ENCODE results near the gene ACHE.
"Not testable (repeated sequence)": the region's sequence is repeated elsewhere in the genome, so short reads cannot be mapped to it uniquely, and the experiment has no call there.

ACHE gene

DNA sequence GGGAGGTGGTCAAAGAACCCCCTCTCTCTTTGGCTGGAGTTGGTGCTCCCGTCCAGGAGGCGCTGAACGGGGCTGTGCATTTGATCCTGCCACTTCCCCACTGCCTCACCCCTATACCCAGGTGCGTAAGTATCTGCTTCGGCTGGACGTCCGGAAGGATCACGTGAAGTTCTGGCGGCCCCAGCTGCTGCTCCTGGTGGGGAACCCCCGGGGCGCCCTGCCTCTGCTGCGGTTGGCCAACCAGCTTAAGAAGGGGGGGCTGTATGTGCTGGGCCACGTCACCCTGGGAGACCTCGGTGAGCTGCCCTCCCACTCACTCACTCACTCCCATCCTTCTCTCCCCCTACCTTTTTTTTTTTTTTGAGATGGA, 34.1 kb downstream of the ACHE start:
- no peak for DNase-seq (ENCODE audit: low read depth)

- no peak for DNase-seq (ENCODE audit: low read depth)
Measured at GRCh38 chr7:100860702-100861615, 34.7 kb downstream of the ACHE start.

- DNase-seq (ENCODE audit: low read depth) = no peak
Measured at GRCh38 chr7:100859856-100860255, 35.8 kb downstream of the ACHE start.

DNA sequence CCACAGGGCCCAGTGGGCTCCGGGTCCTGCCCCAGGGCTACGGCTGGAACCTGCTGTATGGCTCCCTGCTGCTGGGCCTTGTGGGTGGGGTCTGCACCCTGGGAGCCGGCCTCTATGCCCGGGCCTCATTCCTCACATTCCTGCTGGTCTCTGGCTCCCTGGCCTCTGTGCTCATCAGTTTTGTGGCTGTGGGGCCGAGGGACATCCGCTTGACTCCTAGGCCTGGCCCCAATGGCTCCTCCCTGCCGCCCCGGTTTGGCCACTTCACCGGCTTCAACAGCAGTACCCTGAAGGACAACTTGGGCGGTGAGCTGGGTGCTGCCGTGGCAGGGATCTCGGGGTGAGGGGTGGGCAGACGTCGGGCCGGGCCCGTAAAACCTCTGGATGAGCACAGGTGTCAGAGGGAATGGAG, 38.8 kb downstream of the ACHE start:
- DNase-seq (ENCODE audit: low read depth) = no peak

DNA sequence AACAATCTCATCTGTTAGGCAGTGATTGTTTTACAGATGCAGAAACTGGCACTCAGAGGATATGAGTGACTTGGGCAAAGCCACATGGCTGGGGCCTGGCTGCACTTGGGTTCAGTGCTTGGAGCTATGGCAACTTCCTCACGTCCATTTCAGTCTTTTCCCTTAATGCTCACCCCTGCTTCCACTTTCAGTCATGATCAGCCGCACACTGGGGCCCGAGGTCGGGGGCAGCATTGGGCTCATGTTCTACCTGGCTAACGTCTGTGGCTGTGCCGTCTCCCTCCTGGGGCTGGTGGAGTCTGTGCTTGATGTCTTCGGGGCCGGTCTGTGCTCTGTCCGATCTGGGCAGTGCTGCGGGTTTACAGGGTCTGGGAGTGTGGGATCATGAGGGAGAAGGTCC, 40.2 kb downstream of the ACHE start:
- no peak for DNase-seq (ENCODE audit: low read depth)

DNA sequence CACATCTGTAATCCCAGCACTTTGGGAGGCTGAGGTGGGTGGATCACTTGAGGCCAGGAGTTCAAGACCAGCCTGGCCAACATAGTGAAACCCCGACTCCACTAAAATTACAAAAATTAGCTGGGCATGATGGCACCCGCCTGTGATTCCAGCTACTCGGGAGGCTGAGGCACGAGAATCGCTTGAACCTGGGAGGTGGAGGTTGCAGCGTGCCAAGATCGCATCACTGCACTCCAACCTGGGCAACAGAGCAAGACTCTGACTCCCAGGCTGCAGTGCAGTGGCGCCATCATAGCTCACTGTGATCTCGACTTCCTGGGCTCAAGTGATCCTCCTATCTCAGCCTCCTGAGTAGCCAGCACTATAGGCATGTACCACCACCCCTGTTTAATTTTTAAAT, 40.8 kb downstream of the ACHE start:
- not testable (repeated sequence) for DNase-seq (ENCODE audit: low read depth)

- DNase-seq (ENCODE audit: low read depth) = no peak
Measured at GRCh38 chr7:100854146-100854895, 41.4 kb downstream of the ACHE start.

DNA sequence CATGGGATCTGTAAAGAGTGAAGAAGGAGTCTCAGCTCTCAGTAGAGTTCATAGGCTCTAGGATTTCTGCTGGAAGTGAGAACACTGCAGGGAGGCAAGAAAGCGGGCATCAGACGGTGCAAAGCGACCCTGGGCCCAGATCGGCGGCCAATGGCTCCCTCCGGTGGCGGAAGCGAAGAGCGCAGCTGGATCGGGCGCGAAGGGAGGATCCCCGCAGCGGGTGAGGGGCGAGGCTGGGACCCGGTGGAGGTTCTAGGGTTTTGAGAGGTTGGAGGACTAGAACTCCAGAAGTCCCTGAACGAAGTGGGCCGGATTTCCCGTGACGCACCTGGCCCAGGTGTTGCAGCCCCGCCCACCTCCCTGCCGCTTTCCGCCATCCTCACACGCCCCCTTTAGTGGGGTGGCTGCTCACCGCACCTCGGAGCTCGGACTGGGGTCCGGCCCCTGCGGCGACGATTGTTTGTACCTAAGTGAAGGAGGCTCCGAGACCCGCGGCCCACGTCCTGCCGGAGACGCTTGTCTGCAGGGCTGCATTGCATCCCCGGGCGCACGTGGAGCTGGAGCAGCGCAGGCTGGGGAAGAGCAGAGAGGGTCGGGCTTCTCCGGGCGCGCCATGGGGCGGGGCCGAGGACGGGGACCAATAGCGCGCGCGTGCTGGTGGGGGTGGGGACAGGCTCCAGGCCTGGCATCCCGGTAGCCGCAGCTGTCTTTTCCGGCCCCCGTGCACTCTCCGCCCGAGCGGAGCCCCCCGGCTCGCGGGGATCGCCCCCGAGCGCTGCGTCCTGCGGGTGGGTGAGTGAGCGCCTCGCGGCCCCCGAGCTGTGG, 43.4 kb downstream of the ACHE start, which contains the start of gene SLC12A9:
Gene SLC12A9 (plus strand): TSS at position 666 of the 825 bp plus-strand sequence. CDS start 1,485 bp downstream, outside the sequence.
- no peak for DNase-seq (ENCODE audit: low read depth)

DNA sequence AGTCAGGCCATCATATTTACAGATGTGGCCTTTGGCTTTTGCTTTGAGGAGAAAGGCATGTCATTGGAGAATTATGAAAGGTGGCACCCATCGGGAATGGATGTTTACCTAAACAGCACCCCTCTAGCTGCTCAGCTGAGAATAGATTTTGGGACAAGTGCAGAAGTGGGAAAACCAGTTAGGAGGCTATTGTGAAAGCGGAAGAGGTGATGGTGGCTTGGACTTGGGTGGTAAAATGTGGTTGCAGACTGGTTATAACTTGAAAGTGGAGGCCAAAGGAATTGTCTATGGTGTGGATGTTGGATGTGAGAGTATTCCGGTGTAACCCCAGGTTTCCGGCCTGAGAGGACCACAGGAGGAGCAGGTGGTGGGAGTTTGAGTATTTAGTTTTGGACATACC, 48.3 kb downstream of the ACHE start:
- DNase-seq (ENCODE audit: low read depth) = no peak

DNA sequence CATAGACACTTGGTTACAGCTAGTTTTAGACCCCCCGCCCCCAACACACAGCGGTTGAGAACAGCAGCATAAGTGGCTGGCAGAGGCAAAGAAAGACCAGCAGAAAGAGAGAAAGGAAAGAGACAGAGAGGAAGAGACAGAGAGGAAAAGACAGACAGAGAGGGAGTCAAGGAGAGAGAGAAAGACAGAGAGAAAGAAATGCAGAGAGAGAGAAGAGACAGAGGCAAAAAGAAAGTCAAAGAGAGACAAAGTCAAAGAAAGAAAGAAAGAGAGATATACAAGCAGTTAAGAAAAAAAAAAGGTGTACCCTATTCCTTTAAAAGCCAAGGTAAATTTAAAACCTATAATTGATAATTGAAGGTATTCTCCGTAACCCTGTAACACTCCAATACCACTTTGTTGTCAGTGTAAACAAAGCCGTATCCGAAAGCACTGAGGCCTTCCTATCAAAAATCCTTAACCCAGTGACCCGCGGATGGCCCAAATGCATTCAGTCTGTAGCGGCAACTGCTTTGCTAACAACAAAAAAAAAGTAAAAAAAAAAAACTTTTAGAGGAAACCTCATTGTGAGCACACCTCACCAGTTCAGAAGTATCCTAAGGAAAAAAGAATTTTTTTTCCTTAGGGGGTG, 55.1 kb downstream of the ACHE start:
- no peak for DNase-seq (ENCODE audit: low read depth)

Measured in HS-27A (cell line).